Measurements from ENCODE around the gene TGFBR3.

DNA sequence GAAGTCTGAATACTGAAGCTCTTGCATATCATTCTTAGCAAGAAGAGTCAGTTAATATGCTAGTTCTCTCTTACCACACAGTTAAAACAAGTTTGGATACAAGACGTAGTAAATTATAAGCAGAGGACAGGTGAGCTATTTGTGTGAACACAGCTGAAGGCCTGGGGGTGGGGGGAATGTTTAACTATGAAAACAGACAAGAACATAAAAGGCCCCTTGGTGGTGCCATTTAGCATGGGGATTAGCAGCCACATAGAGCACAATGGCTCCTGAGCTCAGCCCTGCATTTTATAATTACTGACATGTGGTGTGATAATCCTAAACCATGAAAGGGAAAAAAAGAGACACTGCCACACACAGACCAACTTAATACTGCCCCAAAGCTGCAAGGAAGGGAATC is 94.8 kb downstream of the TGFBR3 start:
- TF ChIP-seq, protein P1, sequence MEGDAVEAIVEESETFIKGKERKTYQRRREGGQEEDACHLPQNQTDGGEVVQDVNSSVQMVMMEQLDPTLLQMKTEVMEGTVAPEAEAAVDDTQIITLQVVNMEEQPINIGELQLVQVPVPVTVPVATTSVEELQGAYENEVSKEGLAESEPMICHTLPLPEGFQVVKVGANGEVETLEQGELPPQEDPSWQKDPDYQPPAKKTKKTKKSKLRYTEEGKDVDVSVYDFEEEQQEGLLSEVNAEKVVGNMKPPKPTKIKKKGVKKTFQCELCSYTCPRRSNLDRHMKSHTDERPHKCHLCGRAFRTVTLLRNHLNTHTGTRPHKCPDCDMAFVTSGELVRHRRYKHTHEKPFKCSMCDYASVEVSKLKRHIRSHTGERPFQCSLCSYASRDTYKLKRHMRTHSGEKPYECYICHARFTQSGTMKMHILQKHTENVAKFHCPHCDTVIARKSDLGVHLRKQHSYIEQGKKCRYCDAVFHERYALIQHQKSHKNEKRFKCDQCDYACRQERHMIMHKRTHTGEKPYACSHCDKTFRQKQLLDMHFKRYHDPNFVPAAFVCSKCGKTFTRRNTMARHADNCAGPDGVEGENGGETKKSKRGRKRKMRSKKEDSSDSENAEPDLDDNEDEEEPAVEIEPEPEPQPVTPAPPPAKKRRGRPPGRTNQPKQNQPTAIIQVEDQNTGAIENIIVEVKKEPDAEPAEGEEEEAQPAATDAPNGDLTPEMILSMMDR (IDR thresholded peaks at IDR 0.05; ENCODE audit: low read length), result no peak
- no peak for TF ChIP-seq EZH2 (IDR thresholded peaks at IDR 0.05; ENCODE audit: borderline replicate concordance, low read length)
